ENCODE measurements around the gene ME1. TPM values are rescaled to one million over a fixed set of nuclear protein-coding genes. Genes with fewer than 3 reads are reported as not detected.

ME1 gene
- total RNA-seq, 1 donor from 2014 or later = 3.5 TPM

- Mint-ChIP-seq H3K36me3 (ENCODE audit: unreplicated experiment) (no peaks in the 10 kb centered on the region), H3K4me3 (ENCODE audit: unreplicated experiment) (no peak overlapping the region), H3K4me1 (ENCODE audit: low read depth, unreplicated experiment) (no peaks in the 10 kb centered on the region), H3K27me3 (ENCODE audit: unreplicated experiment) (peaks cover 2% of the 10 kb centered on the region), H3K27ac (ENCODE audit: unreplicated experiment) (no peak overlapping the region), H3K9me3 (ENCODE audit: unreplicated experiment) (no peaks in the 10 kb centered on the region)
- no peak for DNase-seq
- no peak for TF ChIP-seq CTCF (IDR thresholded peaks at IDR 0.05; ENCODE audit: partially characterized antibody, unreplicated experiment)
Measured at GRCh38 chr6:83472767-83473166, 41.9 kb upstream of the ME1 start.

- Mint-ChIP-seq H3K27me3 (ENCODE audit: unreplicated experiment) (peaks cover 4% of the 10 kb centered on the region), H3K9me3 (ENCODE audit: unreplicated experiment) (no peaks in the 10 kb centered on the region), H3K4me1 (ENCODE audit: low read depth, unreplicated experiment) (no peaks in the 10 kb centered on the region), H3K36me3 (ENCODE audit: unreplicated experiment) (no peaks in the 10 kb centered on the region), H3K27ac (ENCODE audit: unreplicated experiment) (no peak overlapping the region), H3K4me3 (ENCODE audit: unreplicated experiment) (no peak overlapping the region)
- TF ChIP-seq CTCF (IDR thresholded peaks at IDR 0.05; ENCODE audit: partially characterized antibody, unreplicated experiment) = no peak
- no peak for DNase-seq
Measured at GRCh38 chr6:83470587-83470986, 39.7 kb upstream of the ME1 start.

GRCh38 chr6:83470001-83470400 lies 39.1 kb upstream of the ME1 start:
- Mint-ChIP-seq H3K36me3 (ENCODE audit: unreplicated experiment) (no peaks in the 10 kb centered on the region), H3K4me1 (ENCODE audit: low read depth, unreplicated experiment) (no peaks in the 10 kb centered on the region), H3K4me3 (ENCODE audit: unreplicated experiment) (no peak overlapping the region), H3K27me3 (ENCODE audit: unreplicated experiment) (peaks cover 4% of the 10 kb centered on the region), H3K9me3 (ENCODE audit: unreplicated experiment) (no peaks in the 10 kb centered on the region), H3K27ac (ENCODE audit: unreplicated experiment) (no peak overlapping the region)
- no peak for TF ChIP-seq CTCF (IDR thresholded peaks at IDR 0.05; ENCODE audit: partially characterized antibody, unreplicated experiment)
- DNase-seq = no peak

GRCh38 chr6:83467620-83468036 lies 36.8 kb upstream of the ME1 start:
- H3K36me3 Mint-ChIP-seq (ENCODE audit: unreplicated experiment) = no peaks in the 10 kb centered on the region
- H3K9me3 Mint-ChIP-seq (ENCODE audit: unreplicated experiment) = no peaks in the 10 kb centered on the region
- H3K4me3 Mint-ChIP-seq (ENCODE audit: unreplicated experiment) = no peak overlapping the region
- no peak for TF ChIP-seq CTCF (IDR thresholded peaks at IDR 0.05; ENCODE audit: partially characterized antibody, unreplicated experiment)
- no peak for DNase-seq
- H3K4me1 Mint-ChIP-seq (ENCODE audit: low read depth, unreplicated experiment) = no peaks in the 10 kb centered on the region
- H3K27me3 Mint-ChIP-seq (ENCODE audit: unreplicated experiment) = peaks cover 6% of the 10 kb centered on the region
- no peak overlapping the region for H3K27ac Mint-ChIP-seq (ENCODE audit: unreplicated experiment)

GRCh38 chr6:83466328-83466727 lies 35.5 kb upstream of the ME1 start:
- Mint-ChIP-seq H3K36me3 (ENCODE audit: unreplicated experiment) (no peaks in the 10 kb centered on the region), H3K27ac (ENCODE audit: unreplicated experiment) (no peak overlapping the region), H3K27me3 (ENCODE audit: unreplicated experiment) (peaks cover 4% of the 10 kb centered on the region), H3K4me3 (ENCODE audit: unreplicated experiment) (no peak overlapping the region), H3K4me1 (ENCODE audit: low read depth, unreplicated experiment) (no peaks in the 10 kb centered on the region), H3K9me3 (ENCODE audit: unreplicated experiment) (no peaks in the 10 kb centered on the region)
- DNase-seq = no peak
- TF ChIP-seq CTCF (IDR thresholded peaks at IDR 0.05; ENCODE audit: partially characterized antibody, unreplicated experiment) = no peak
